22Rv1 (cell line): ENCODE measurements around the gene GVQW3.
A peak's percentile ranks its signal among the peaks of the same experiment; 100 is the strongest.

ENCODE experiments used
- H3K27ac ChIP-seq: fragments of 450-650 bp; 2 replicates; pipeline ENCODE4 v1.5.1; 2017
- ZFX ChIP-seq: fragments of 450-650 bp; IDR thresholded peaks from 2 replicates; pipeline ENCODE4 v1.6.1; 2017; ENCODE audit warnings: antibody characterized with exemption, borderline replicate concordance
- TF ChIP-seq, protein P1 (sequence below): fragments of 450-650 bp; IDR thresholded peaks from 2 replicates; pipeline ENCODE4 v1.5.1; 2017; ENCODE audit warnings: mild to moderate bottlenecking

The GVQW3 gene

DNA sequence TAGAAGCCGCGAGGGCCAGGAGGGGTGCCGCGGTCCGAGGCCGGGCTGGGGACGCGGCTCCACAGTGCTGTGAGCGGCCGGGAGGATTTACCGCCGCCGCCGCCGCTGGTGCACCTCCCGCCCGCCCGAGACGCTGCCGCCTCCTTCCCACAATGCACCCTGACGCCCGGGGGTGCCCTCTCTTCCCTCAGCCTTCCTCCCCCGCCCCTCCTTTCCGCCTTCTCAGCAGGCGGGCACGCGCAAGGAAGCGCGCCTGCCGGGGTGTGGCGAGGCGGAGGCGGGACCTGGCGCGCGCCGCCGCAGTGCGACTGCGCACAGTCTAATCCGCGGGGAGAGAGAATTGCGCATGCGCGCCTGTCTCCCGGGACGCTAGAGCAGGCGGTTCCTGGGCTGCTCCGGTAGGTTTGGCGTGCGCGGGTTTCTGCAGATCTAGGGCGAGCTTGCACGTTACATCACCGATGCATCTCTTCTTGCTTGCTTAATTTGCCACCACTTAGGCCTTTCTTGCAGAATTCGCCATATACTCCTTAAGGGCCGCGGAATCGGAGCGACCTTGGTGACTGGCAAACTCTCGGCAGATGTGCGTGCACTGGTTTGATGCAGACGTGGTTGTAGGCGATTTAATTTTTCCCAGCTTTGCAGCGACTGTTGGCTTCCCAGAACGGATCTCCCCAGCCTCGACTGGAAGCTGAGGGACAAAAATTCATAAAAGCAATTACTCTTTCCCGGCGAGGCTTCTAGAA is at the start of gene GVQW3, which contains the start of gene THAP12:
Gene GVQW3 (plus strand): TSS at position 347 of the 743 bp plus-strand sequence. CDS start 506 bp downstream, outside the sequence.
Gene THAP12 (minus strand): TSS at position 156 of the 743 bp plus-strand sequence. CDS start 296 bp downstream, outside the sequence.
- TF ChIP-seq, protein P1, sequence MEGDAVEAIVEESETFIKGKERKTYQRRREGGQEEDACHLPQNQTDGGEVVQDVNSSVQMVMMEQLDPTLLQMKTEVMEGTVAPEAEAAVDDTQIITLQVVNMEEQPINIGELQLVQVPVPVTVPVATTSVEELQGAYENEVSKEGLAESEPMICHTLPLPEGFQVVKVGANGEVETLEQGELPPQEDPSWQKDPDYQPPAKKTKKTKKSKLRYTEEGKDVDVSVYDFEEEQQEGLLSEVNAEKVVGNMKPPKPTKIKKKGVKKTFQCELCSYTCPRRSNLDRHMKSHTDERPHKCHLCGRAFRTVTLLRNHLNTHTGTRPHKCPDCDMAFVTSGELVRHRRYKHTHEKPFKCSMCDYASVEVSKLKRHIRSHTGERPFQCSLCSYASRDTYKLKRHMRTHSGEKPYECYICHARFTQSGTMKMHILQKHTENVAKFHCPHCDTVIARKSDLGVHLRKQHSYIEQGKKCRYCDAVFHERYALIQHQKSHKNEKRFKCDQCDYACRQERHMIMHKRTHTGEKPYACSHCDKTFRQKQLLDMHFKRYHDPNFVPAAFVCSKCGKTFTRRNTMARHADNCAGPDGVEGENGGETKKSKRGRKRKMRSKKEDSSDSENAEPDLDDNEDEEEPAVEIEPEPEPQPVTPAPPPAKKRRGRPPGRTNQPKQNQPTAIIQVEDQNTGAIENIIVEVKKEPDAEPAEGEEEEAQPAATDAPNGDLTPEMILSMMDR: peak; percentile 45
- TF ChIP-seq ZFX: no peak
- peak within 1 kb of the TSS; percentile 87 for H3K27ac ChIP-seq

DNA sequence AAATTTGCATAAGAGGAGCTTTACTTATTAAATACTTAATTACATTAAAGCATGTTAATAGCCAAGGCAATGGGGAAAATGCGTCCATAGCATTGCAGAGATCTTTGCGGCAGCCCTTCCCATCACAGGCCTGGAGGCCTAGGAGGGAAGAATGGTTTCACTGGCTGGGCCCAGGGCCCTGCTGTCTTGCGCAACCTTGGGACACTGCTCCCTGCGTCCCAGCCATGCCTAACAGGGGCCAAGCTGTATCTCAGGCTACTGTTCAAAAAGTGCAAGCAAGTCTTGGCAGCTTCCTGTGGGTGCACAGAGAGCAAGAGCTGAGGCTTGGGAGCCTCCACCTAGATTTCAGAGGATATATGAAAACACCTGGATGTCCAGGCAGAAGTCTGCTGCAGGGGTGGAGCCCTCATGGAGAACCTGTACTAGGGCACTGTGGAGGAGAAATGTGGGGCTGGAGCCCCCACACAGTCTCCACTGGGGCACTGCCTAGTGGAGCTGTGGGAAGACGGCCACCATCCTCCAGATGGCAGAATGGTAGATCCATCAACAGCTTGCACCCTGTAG is 46.2 kb upstream of the GVQW3 start:
- TF ChIP-seq, protein P1: no peak
- TF ChIP-seq ZFX: no peak
- no peak overlapping the region for H3K27ac ChIP-seq

- H3K27ac ChIP-seq: no peak overlapping the region
- TF ChIP-seq, protein P1: no peak
- TF ChIP-seq ZFX: no peak
Measured at GRCh38 chr11:76335842-76336241, 45.3 kb upstream of the GVQW3 start.

GRCh38 chr11:76336597-76336996 is 44.5 kb upstream of the GVQW3 start:
- H3K27ac ChIP-seq: no peak overlapping the region
- TF ChIP-seq, protein P1: no peak
- TF ChIP-seq ZFX: no peak

DNA sequence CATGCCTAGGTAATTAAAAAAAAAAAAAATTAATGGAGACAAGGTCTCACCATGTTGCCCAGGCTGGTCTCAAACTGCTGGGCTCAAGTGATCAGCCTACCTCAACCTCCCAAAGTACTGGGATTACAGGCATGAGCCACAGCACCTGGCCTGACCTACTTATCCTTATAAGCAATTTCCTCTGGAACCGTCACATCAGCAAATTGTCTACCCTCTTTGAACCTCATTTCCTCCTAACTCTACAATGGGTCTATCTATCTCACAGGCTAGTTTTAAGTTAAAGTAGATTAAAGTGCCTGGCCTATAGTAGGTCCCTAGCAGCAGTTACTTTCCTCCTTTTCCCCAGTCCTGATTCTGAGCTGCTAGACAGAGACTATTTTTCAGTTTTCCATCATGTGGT is 43.7 kb upstream of the GVQW3 start:
- no peak overlapping the region for H3K27ac ChIP-seq
- TF ChIP-seq, protein P1: no peak
- no peak for TF ChIP-seq ZFX

DNA sequence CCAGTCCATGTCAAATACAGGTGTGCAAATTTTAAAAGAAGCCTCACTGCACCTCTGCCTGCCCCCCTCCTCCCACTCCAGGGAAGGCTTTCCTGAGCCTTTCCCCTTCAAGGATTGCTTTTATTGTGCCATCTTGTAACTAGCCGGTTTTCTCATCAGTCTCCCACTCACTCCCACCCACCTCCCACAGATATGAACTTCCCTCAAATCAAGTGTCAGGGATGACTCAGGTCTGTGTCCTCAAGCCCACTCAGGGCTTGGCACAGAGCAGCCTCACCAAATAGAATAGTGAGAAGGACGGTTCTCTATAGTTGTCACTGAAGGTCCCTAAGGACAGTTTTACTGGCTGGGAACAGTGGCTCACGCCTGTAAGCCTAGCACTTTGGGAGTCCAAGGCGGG is 43.2 kb upstream of the GVQW3 start:
- TF ChIP-seq, protein P1: no peak
- TF ChIP-seq ZFX: no peak
- no peak overlapping the region for H3K27ac ChIP-seq

- TF ChIP-seq, protein P1: no peak
- no peak for TF ChIP-seq ZFX
- H3K27ac ChIP-seq: no peak overlapping the region
Measured at GRCh38 chr11:76339221-76339620, 41.9 kb upstream of the GVQW3 start.
